H9 (cell line): ENCODE data around the gene CEP170B. TPM values are rescaled to one million over a fixed set of nuclear protein-coding genes. Genes with fewer than 3 reads are reported as not detected.

Experiments used
- DNase-seq: peaks from one replicate; pipeline ENCODE4 v3.0.0-alpha.2; 2017
- H2AFZ ChIP-seq: one replicate; pipeline ENCODE4 v1.6.1; 2013; ENCODE audit warnings: mild to moderate bottlenecking, low read length, control low read depth, moderate library complexity
- H2AK5ac ChIP-seq: 2 replicates; pipeline ENCODE4 v1.6.1; 2013; ENCODE audit warnings: low read length, control low read depth, mixed read lengths; ENCODE audit not compliant: insufficient read length
- H2BK120ac ChIP-seq: one replicate; pipeline ENCODE4 v1.6.1; 2013; ENCODE audit warnings: low read depth, mild to moderate bottlenecking, low read length, control low read depth, inconsistent platforms; ENCODE audit not compliant: poor library complexity, severe bottlenecking
- H2BK12ac ChIP-seq: 2 replicates; pipeline ENCODE4 v1.6.1; 2013; ENCODE audit warnings: low read length, control low read depth, mixed read lengths, low read depth; ENCODE audit not compliant: insufficient read length
- H2BK15ac ChIP-seq: 2 replicates; pipeline ENCODE4 v1.6.1; 2013; ENCODE audit warnings: low read depth, low read length, control low read depth
- H2BK20ac ChIP-seq: one replicate; pipeline ENCODE4 v1.6.1; 2013; ENCODE audit warnings: low read depth, mild to moderate bottlenecking, low read length, control low read depth, inconsistent platforms; ENCODE audit not compliant: poor library complexity, severe bottlenecking
- H2BK5ac ChIP-seq: 2 replicates; pipeline ENCODE4 v1.6.1; 2013; ENCODE audit warnings: low read length, control low read depth, mixed read lengths; ENCODE audit not compliant: insufficient read length
- H3K14ac ChIP-seq: 2 replicates; pipeline ENCODE4 v1.6.1; 2013; ENCODE audit warnings: low read length, control low read depth; ENCODE audit not compliant: insufficient read depth
- H3K18ac ChIP-seq: 2 replicates; pipeline ENCODE4 v1.6.1; 2013; ENCODE audit warnings: low read depth, mild to moderate bottlenecking, mixed read lengths, low read length, control low read depth; ENCODE audit not compliant: insufficient read length
- H3K23ac ChIP-seq: 2 replicates; pipeline ENCODE4 v1.6.1; 2013; ENCODE audit warnings: low read length, control low read depth, mixed read lengths, low read depth; ENCODE audit not compliant: insufficient read length
- H3K23me2 ChIP-seq: 2 replicates; pipeline ENCODE4 v1.6.1; 2013; ENCODE audit warnings: low read depth, mild to moderate bottlenecking, mixed read lengths, low read length, control low read depth; ENCODE audit not compliant: insufficient read length, poor library complexity, severe bottlenecking
- H3K27ac ChIP-seq: 2 replicates; pipeline ENCODE4 v1.5.1; 2013; ENCODE audit warnings: low read length, control low read depth, mixed read lengths, low read depth; ENCODE audit not compliant: insufficient read length
- H3K27me3 ChIP-seq: 2 replicates; pipeline ENCODE4 v1.6.1; 2013; ENCODE audit warnings: low read length, control low read depth, inconsistent platforms; ENCODE audit not compliant: insufficient read depth
- H3K4ac ChIP-seq: 2 replicates; pipeline ENCODE4 v1.6.1; 2013; ENCODE audit warnings: low read depth, mild to moderate bottlenecking, control low read depth, inconsistent platforms, low read length, moderate library complexity
- H3K4me1 ChIP-seq: 2 replicates; pipeline ENCODE4 v1.6.1; 2013; ENCODE audit warnings: low read length, control low read depth, inconsistent platforms; ENCODE audit not compliant: insufficient read depth
- H3K4me2 ChIP-seq: 2 replicates; pipeline ENCODE4 v1.6.1; 2013; ENCODE audit warnings: low read length, control low read depth, mixed read lengths; ENCODE audit not compliant: insufficient read length, insufficient read depth
- H3K56ac ChIP-seq: 2 replicates; pipeline ENCODE4 v1.6.1; 2013; ENCODE audit warnings: low read depth, mild to moderate bottlenecking, mixed read lengths, low read length, control low read depth; ENCODE audit not compliant: insufficient read length
- H3K79me1 ChIP-seq: 2 replicates; pipeline ENCODE4 v1.6.1; 2013; ENCODE audit warnings: low read depth, mild to moderate bottlenecking, moderate library complexity, low read length, control low read depth, inconsistent platforms; ENCODE audit not compliant: insufficient read depth, poor library complexity, severe bottlenecking
- H3K79me2 ChIP-seq: 2 replicates; pipeline ENCODE4 v1.6.1; 2013; ENCODE audit warnings: low read length, control low read depth, inconsistent platforms; ENCODE audit not compliant: insufficient read depth
- H3K9ac ChIP-seq: 2 replicates; pipeline ENCODE4 v1.6.1; 2013; ENCODE audit warnings: low read length, control low read depth, mixed read lengths; ENCODE audit not compliant: insufficient read length; ENCODE audit errors: extremely low read depth
- H3K9me3 ChIP-seq: one replicate; pipeline ENCODE4 v1.6.1; 2013; ENCODE audit warnings: low read depth, low read length, inconsistent platforms; ENCODE audit not compliant: control insufficient read depth
- H3T11ph ChIP-seq: one replicate; pipeline ENCODE4 v1.6.1; 2013; ENCODE audit warnings: mild to moderate bottlenecking, low read length, control low read depth, inconsistent platforms
- H4K20me1 ChIP-seq: one replicate; pipeline ENCODE4 v1.6.1; 2013; ENCODE audit not compliant: control insufficient read depth, insufficient read length, insufficient read depth
- H4K5ac ChIP-seq: 2 replicates; pipeline ENCODE4 v1.6.1; 2013; ENCODE audit warnings: low read depth, mild to moderate bottlenecking, mixed read lengths, low read length, control low read depth; ENCODE audit not compliant: insufficient read length
- H4K8ac ChIP-seq: replicated peaks from 2 replicates; pipeline ENCODE4 v1.6.1; 2013; ENCODE audit warnings: low read length, control low read depth, mixed read lengths, low read depth; ENCODE audit not compliant: insufficient read length
- H4K91ac ChIP-seq: 2 replicates; pipeline ENCODE4 v1.6.1; 2013; ENCODE audit warnings: low read depth, mild to moderate bottlenecking, moderate library complexity, mixed read lengths, low read length, control low read depth; ENCODE audit not compliant: insufficient read length
- H3K27ac Mint-ChIP-seq, 3 experiments: 2 replicates in 2 of 3; 3 replicates in 1 of 3; pipeline ENCODE4 v1.8.0; 2020 to 2021; ENCODE audit warnings: mixed read lengths in 3 of 3, mild to moderate bottlenecking in 1 of 3, moderate library complexity in 1 of 3
- H3K27me3 Mint-ChIP-seq: 2 replicates; pipeline ENCODE4 v1.8.0; 2021; ENCODE audit warnings: low read depth, mild to moderate bottlenecking, moderate library complexity, mixed read lengths
- H3K36me3 Mint-ChIP-seq, 3 experiments: 2 replicates in 2 of 3; 3 replicates in 1 of 3; pipeline ENCODE4 v1.8.0; 2020 to 2021; ENCODE audit warnings: low read depth in 3 of 3, mixed read lengths in 3 of 3; ENCODE audit not compliant: insufficient read depth in 1 of 3
- H3K4me1 Mint-ChIP-seq, 2 experiments: 2 replicates each; pipeline ENCODE4 v1.8.0; 2020; ENCODE audit warnings: mixed read lengths in 2 of 2
- H3K4me3 Mint-ChIP-seq, 2 experiments: 2 replicates in 1 of 2; 3 replicates in 1 of 2; pipeline ENCODE4 v1.8.0; 2020 to 2021; ENCODE audit warnings: mild to moderate bottlenecking in 2 of 2, mixed read lengths in 2 of 2, moderate library complexity in 1 of 2
- H3K9me3 Mint-ChIP-seq, 2 experiments: 2 replicates in 1 of 2; 3 replicates in 1 of 2; pipeline ENCODE4 v1.8.0; 2020; ENCODE audit warnings: mild to moderate bottlenecking in 2 of 2, mixed read lengths in 2 of 2, moderate library complexity in 1 of 2
- WGBS: extraction: QIAGEN DNeasy Blood & Tissue Kit; methylation state at CpG from one replicate; pipeline ENCODE4 v1.1.7; 2013; ENCODE audit warnings: missing lambda C conversion rate, low lambda C conversion rate, mixed read lengths; ENCODE audit not compliant: insufficient read length; ENCODE audit errors: extremely low coverage; 5-methylcytosine and 5-hydroxymethylcytosine counted together
- total RNA-seq: library from RNA; stranded (reverse); gene quantifications from 2 replicates; pipeline ENCODE4 v1.2.1, GENCODE V29; 2021
- TF ChIP-seq, protein P1 (sequence below): fragments of 200-600 bp; sonication (generic); conservative IDR thresholded peaks from 3 replicates; pipeline ENCODE4 v1.8.0; 2021; ENCODE audit warnings: antibody characterized with exemption, mild to moderate bottlenecking

The CEP170B gene
- total RNA-seq, 1 experiment from 2014 or later: 28.8 TPM

DNA sequence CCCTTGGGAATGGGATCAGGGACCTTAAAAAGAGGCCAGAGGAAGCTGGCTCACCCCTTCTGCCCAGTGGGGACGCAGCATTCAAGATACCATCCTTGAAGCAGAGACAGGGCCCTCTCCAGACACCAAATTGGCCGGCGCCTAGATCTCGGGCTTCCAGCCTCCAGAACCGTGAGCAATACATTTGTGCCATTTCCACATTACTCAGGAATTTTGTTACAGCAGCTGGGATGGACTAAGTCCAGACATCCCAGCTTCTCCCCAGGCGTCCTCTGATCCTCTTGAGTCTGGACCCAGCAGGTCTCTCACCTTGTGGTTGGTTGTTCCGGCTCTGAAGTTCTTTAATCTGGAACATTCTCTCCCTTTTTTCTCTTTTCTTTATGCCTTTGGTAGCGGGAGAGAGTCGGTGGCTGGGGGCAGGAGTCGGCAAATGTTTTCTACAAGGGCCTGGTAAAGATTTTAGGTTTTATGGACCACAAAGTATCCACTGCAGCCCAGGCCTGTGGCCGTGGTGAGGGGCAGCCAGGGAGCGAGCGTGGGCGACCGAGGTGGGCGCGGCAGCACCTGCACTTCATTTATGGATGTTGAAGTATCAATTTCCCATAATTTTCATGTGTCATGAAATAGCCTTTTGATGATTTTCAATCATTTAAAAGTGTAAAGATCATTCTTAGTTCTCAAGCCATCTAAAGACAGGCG, 4.8 kb downstream of the CEP170B start:
- Histone ChIP-seq H2AFZ (no peak overlapping the region), H3K27ac (no peak overlapping the region), H2BK120ac (no peak overlapping the region), H3K4me2 (no peak overlapping the region), H3K23ac (no peak overlapping the region), H3K4me1 (no peaks in the 10 kb centered on the region; the same call in 1 of the 2 replicates), H3T11ph (no peak overlapping the region), H4K91ac (no peak overlapping the region), H2BK12ac (no peak overlapping the region), H3K18ac (no peak overlapping the region), H2BK15ac (no peak overlapping the region), H3K56ac (no peak overlapping the region), H4K8ac (no peak overlapping the region), H3K4ac (no peak overlapping the region), H2BK5ac (no peak overlapping the region), H3K9ac (no peak overlapping the region), H4K5ac (no peak overlapping the region), H3K23me2 (peaks cover 10% of the 10 kb centered on the region), H3K27me3 (no peaks in the 10 kb centered on the region), H3K14ac (no peak overlapping the region), H3K79me1 (no peaks in the 10 kb centered on the region), H2AK5ac (no peak overlapping the region), H2BK20ac (no peak overlapping the region), H3K9me3 (no peaks in the 10 kb centered on the region), H3K79me2 (peaks cover 5% of the 10 kb centered on the region; the same call in 1 of the 2 replicates), H4K20me1 (no peaks in the 10 kb centered on the region)
- no CpG with 5 or more reads among the region's 18 CpGs for WGBS
- DNase-seq: no peak
- Mint-ChIP-seq H3K4me3 (no peak overlapping the region), H3K27me3 (no peaks in the 10 kb centered on the region; the same call in 1 of the 2 replicates), H3K4me1 (peaks cover 10 to 26% of the 10 kb centered on the region in 2 experiments), H3K36me3 (peaks cover 0 to 1% (median 0%) of the 10 kb centered on the region in 3 experiments; a peak in 1 of 7 replicates), H3K9me3 (no peaks in the 10 kb centered on the region; a peak in 2 of 5 replicates), H3K27ac (no peak overlapping the region)
- TF ChIP-seq, protein P1, sequence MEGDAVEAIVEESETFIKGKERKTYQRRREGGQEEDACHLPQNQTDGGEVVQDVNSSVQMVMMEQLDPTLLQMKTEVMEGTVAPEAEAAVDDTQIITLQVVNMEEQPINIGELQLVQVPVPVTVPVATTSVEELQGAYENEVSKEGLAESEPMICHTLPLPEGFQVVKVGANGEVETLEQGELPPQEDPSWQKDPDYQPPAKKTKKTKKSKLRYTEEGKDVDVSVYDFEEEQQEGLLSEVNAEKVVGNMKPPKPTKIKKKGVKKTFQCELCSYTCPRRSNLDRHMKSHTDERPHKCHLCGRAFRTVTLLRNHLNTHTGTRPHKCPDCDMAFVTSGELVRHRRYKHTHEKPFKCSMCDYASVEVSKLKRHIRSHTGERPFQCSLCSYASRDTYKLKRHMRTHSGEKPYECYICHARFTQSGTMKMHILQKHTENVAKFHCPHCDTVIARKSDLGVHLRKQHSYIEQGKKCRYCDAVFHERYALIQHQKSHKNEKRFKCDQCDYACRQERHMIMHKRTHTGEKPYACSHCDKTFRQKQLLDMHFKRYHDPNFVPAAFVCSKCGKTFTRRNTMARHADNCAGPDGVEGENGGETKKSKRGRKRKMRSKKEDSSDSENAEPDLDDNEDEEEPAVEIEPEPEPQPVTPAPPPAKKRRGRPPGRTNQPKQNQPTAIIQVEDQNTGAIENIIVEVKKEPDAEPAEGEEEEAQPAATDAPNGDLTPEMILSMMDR: no peak
